ENCODE measurements around the gene CEBPZOS. TPM values are rescaled to one million over a fixed set of nuclear protein-coding genes. Genes with fewer than 3 reads are reported as not detected.
"Not testable (repeated sequence)": the region's sequence is repeated elsewhere in the genome, so short reads cannot be mapped to it uniquely, and the experiment has no call there.

The CEBPZOS gene
- total RNA-seq, 1 experiment from 2014 or later: 46.5 TPM

GRCh38 chr2:37205689-37206341, 9.5 kb downstream of the CEBPZOS start:
- H3K4me2 ChIP-seq: no peak overlapping the region
- ChIA-PET CTCF (no interaction called here), POLR2A (ENCODE audit: unreplicated experiment) (no interaction called here)
- no peaks in the 10 kb centered on the region for H3K27me3 ChIP-seq (ENCODE audit: insufficient read depth, low read depth)
- H3K36me3 ChIP-seq (ENCODE audit: low read depth): peaks cover 90% of the 10 kb centered on the region
- 0 out of 2 replicates have a peak, but pooled peaks cover 4% of the 10 kb centered on the region for H4K20me1 ChIP-seq (ENCODE audit: insufficient read depth)
- TF ChIP-seq EZH2 (IDR thresholded peaks at IDR 0.05; ENCODE audit: low read depth) (no peak), CTCF (conservative IDR thresholded peaks at IDR 0.05) (no peak)
- H3K79me2 ChIP-seq (ENCODE audit: low read depth): peaks cover 37% of the 10 kb centered on the region
- DNase-seq: no peak
- H2AFZ ChIP-seq: no peak overlapping the region
- no peaks in the 10 kb centered on the region for H3K9me2 ChIP-seq (ENCODE audit: insufficient read depth)
- H3K9me3 ChIP-seq (ENCODE audit: insufficient read depth, low read depth): peaks cover 54% of the 10 kb centered on the region
- H3K4me3 ChIP-seq: no peak overlapping the region
- H3F3A ChIP-seq (ENCODE audit: insufficient read depth, low read depth): peaks cover 24% of the 10 kb centered on the region; the same call in 1 of the 2 replicates
- no peaks in the 10 kb centered on the region for H3K4me1 ChIP-seq (replicated peaks; ENCODE audit: insufficient read depth)
- H3K27ac ChIP-seq: no peak overlapping the region
- intact Hi-C loops (cut with micrococcal nuclease; ENCODE audit: unreplicated experiment): no loop called here
- BruUV-seq (replicated peaks): no TSS peak

- H2AFZ ChIP-seq; CTCF ChIA-PET; H3K9me2 ChIP-seq (ENCODE audit: insufficient read depth); DNase-seq; BruUV-seq (replicated peaks); H3K4me1 ChIP-seq (replicated peaks; ENCODE audit: insufficient read depth); H3K27ac ChIP-seq; intact Hi-C loops (cut with micrococcal nuclease; ENCODE audit: unreplicated experiment); H3K4me3 ChIP-seq; H3K4me2 ChIP-seq; H3K27me3 ChIP-seq (ENCODE audit: insufficient read depth, low read depth); H4K20me1 ChIP-seq (ENCODE audit: insufficient read depth): not testable (repeated sequence)
- POLR2A ChIA-PET (ENCODE audit: unreplicated experiment): interaction anchor here (0.6 kb wide), 1 partner anchor 22 kb away, joined by 3 read pairs; no protein-coding TSS in a partner anchor
- Histone ChIP-seq H3K36me3 (ENCODE audit: low read depth) (peaks cover 90% of the 10 kb centered on the region), H3K79me2 (ENCODE audit: low read depth) (peaks cover 37% of the 10 kb centered on the region), H3F3A (ENCODE audit: insufficient read depth, low read depth) (peaks cover 14% of the 10 kb centered on the region; the same call in 1 of the 2 replicates), H3K9me3 (ENCODE audit: insufficient read depth, low read depth) (peaks cover 54% of the 10 kb centered on the region)
These were observed 10.5 kb downstream of the CEBPZOS start for GRCh38 chr2:37206760-37207159.

GRCh38 chr2:37211212-37211611, 14.9 kb downstream of the CEBPZOS start:
- intact Hi-C loops (cut with micrococcal nuclease; ENCODE audit: unreplicated experiment): no loop called here
- H3K4me3 ChIP-seq: no peak overlapping the region
- peaks cover 9% of the 10 kb centered on the region for H3K4me1 ChIP-seq (replicated peaks; ENCODE audit: insufficient read depth)
- no peak for DNase-seq
- H3K9me2 ChIP-seq (ENCODE audit: insufficient read depth): no peaks in the 10 kb centered on the region
- TF ChIP-seq EZH2 (IDR thresholded peaks at IDR 0.05; ENCODE audit: low read depth): no peak
- TF ChIP-seq CTCF (conservative IDR thresholded peaks at IDR 0.05): no peak
- ChIA-PET POLR2A (ENCODE audit: unreplicated experiment) (no interaction called here), CTCF (no interaction called here)
- no peaks in the 10 kb centered on the region for H4K20me1 ChIP-seq (ENCODE audit: insufficient read depth)
- H2AFZ ChIP-seq: no peak overlapping the region
- no peak overlapping the region for H3K4me2 ChIP-seq
- no peaks in the 10 kb centered on the region; the same call in 1 of the 2 replicates for H3F3A ChIP-seq (ENCODE audit: insufficient read depth, low read depth)
- no peaks in the 10 kb centered on the region for H3K27me3 ChIP-seq (ENCODE audit: insufficient read depth, low read depth)
- peaks cover 24% of the 10 kb centered on the region for H3K79me2 ChIP-seq (ENCODE audit: low read depth)
- no peak overlapping the region for H3K27ac ChIP-seq
- peaks cover 38% of the 10 kb centered on the region for H3K9me3 ChIP-seq (ENCODE audit: insufficient read depth, low read depth)
- peaks cover 94% of the 10 kb centered on the region for H3K36me3 ChIP-seq (ENCODE audit: low read depth)
- BruUV-seq (replicated peaks): no TSS peak

GRCh38 chr2:37211939-37212338, 15.6 kb downstream of the CEBPZOS start:
- BruUV-seq (replicated peaks): no TSS peak

More at GRCh38 chr2:37211939-37212338, 15.6 kb downstream of the CEBPZOS start:
- no peak overlapping the region for H2AFZ ChIP-seq
- no peaks in the 10 kb centered on the region for H3K27me3 ChIP-seq (ENCODE audit: insufficient read depth, low read depth)
- ChIA-PET POLR2A (ENCODE audit: unreplicated experiment) (no interaction called here), CTCF (no interaction called here)
- DNase-seq: no peak
- peaks cover 94% of the 10 kb centered on the region for H3K36me3 ChIP-seq (ENCODE audit: low read depth)
- no peaks in the 10 kb centered on the region; the same call in 1 of the 2 replicates for H3F3A ChIP-seq (ENCODE audit: insufficient read depth, low read depth)
- no peak overlapping the region for H3K27ac ChIP-seq
- H3K79me2 ChIP-seq (ENCODE audit: low read depth): peaks cover 24% of the 10 kb centered on the region
- intact Hi-C loops (cut with micrococcal nuclease; ENCODE audit: unreplicated experiment): no loop called here
- H4K20me1 ChIP-seq (ENCODE audit: insufficient read depth): no peaks in the 10 kb centered on the region
- peaks cover 33% of the 10 kb centered on the region for H3K9me3 ChIP-seq (ENCODE audit: insufficient read depth, low read depth)
- no peak overlapping the region for H3K4me2 ChIP-seq
- no peaks in the 10 kb centered on the region for H3K9me2 ChIP-seq (ENCODE audit: insufficient read depth)
- TF ChIP-seq CTCF (conservative IDR thresholded peaks at IDR 0.05) (no peak), EZH2 (IDR thresholded peaks at IDR 0.05; ENCODE audit: low read depth) (no peak)
- peaks cover 9% of the 10 kb centered on the region for H3K4me1 ChIP-seq (replicated peaks; ENCODE audit: insufficient read depth)
- H3K4me3 ChIP-seq: no peak overlapping the region

Measured in PC-9 (cell line).